SHP77 (cell line): ENCODE measurements around the gene WDR86.

ENCODE experiments used
- DNase-seq, 2 experiments: peaks; one replicate each; lab custom pipeline; 2025; lab: John Stamatoyannopoulos, UW

Gene WDR86

GRCh38 chr7:151349507-151349853 lies 60.4 kb downstream of the WDR86 start:
- no peak for DNase-seq

- DNase-seq = no peak
These were observed 60.9 kb downstream of the WDR86 start for GRCh38 chr7:151348970-151349369.

- no peak for DNase-seq
These were observed 62.6 kb downstream of the WDR86 start for GRCh38 chr7:151347200-151347599.

- no peak for DNase-seq
These were observed 63.4 kb downstream of the WDR86 start for GRCh38 chr7:151346470-151346769.

- DNase-seq = no peak
These were observed 64.0 kb downstream of the WDR86 start for GRCh38 chr7:151345576-151346469.

GRCh38 chr7:151343516-151343915 lies 66.3 kb downstream of the WDR86 start:
- no peak for DNase-seq

GRCh38 chr7:151342811-151343210 lies 67.0 kb downstream of the WDR86 start:
- DNase-seq = no peak

- DNase-seq = no peak
These were observed 67.7 kb downstream of the WDR86 start for GRCh38 chr7:151342102-151342646.

GRCh38 chr7:151341357-151342101 lies 68.3 kb downstream of the WDR86 start, which contains the start of gene NUB1:
Gene NUB1, plus strand, starts transcription at chr7:151341812. Its CDS starts 3,538 bp downstream, at chr7:151345350.
- DNase-seq = peak; percentile 71 to 88

GRCh38 chr7:151340794-151341356 lies 69.0 kb downstream of the WDR86 start:
- no peak for DNase-seq

- DNase-seq = no peak
These were observed 70.0 kb downstream of the WDR86 start for GRCh38 chr7:151339651-151340382.

- no peak for DNase-seq
These were observed 71.0 kb downstream of the WDR86 start for GRCh38 chr7:151338809-151339208.

GRCh38 chr7:151337346-151337745 lies 72.5 kb downstream of the WDR86 start:
- no peak for DNase-seq

- no peak for DNase-seq
These were observed 73.7 kb downstream of the WDR86 start for GRCh38 chr7:151336027-151336708.

- no peak for DNase-seq
These were observed 75.2 kb downstream of the WDR86 start for GRCh38 chr7:151334628-151335027.
